GM23338 (cell line): ENCODE data around the gene GPN3.

Experiments
- CREB1 ChIP-seq: fragments of 250-450 bp; sonication (Bioruptor Pico); IDR thresholded peaks from 2 replicates; pipeline ENCODE4 v1.5.0; 2020; ENCODE audit warnings: low read depth, mild to moderate bottlenecking, moderate library complexity
- EZH2 ChIP-seq: fragments of 200-600 bp; sonication (generic); IDR thresholded peaks from one replicate; pipeline ENCODE4 v1.8.0; 2017; ENCODE audit warnings: antibody characterized with exemption, mild to moderate bottlenecking, low read depth; ENCODE audit not compliant: unreplicated experiment
- EZH2phosphoT487 ChIP-seq: fragments of 200-600 bp; sonication (generic); IDR thresholded peaks from one replicate; pipeline ENCODE4 v1.8.1; 2018; ENCODE audit warnings: antibody characterized with exemption; ENCODE audit not compliant: unreplicated experiment
- NANOG ChIP-seq: IDR thresholded peaks from 2 replicates; pipeline ENCODE4 v1.6.1; 2016; ENCODE audit warnings: antibody characterized with exemption, borderline replicate concordance
- POLR2AphosphoS5 ChIP-seq: IDR thresholded peaks from 2 replicates; pipeline ENCODE4 v1.6.1; 2016; ENCODE audit warnings: antibody characterized with exemption, low read depth
- REST ChIP-seq: IDR thresholded peaks from one replicate; pipeline ENCODE4 v1.6.1; 2018; ENCODE audit warnings: antibody characterized with exemption; ENCODE audit not compliant: unreplicated experiment
- STAT1 ChIP-seq: IDR thresholded peaks from one replicate; pipeline ENCODE4 v1.6.1; 2016; ENCODE audit warnings: antibody characterized with exemption; ENCODE audit not compliant: unreplicated experiment
- ZNF114 ChIP-seq: fragments of 250-450 bp; sonication (Bioruptor Pico); IDR thresholded peaks from 2 replicates; pipeline ENCODE4 v1.5.0; 2020; ENCODE audit warnings: mild to moderate bottlenecking, moderate library complexity
- ZNF331 ChIP-seq: fragments of 250-450 bp; sonication (Bioruptor Pico); IDR thresholded peaks from 2 replicates; pipeline ENCODE4 v1.5.0; 2020; ENCODE audit warnings: low read depth, mild to moderate bottlenecking, moderate library complexity
- TF ChIP-seq, protein P1 (sequence below), 2 experiments: fragments of 200-600 bp in 1 of 2; sonication (generic) in 1 of 2; conservative IDR thresholded peaks; 2 replicates each; pipeline versions ENCODE4 v1.5.1 to v1.6.1; 2016 to 2017; ENCODE audit warnings: antibody characterized with exemption in 2 of 2, low read depth in 2 of 2, mild to moderate bottlenecking in 2 of 2, moderate library complexity in 1 of 2

GRCh38 chr12:110421159-110421661 is 46.8 kb downstream of the GPN3 start:
- TF ChIP-seq, protein P1, sequence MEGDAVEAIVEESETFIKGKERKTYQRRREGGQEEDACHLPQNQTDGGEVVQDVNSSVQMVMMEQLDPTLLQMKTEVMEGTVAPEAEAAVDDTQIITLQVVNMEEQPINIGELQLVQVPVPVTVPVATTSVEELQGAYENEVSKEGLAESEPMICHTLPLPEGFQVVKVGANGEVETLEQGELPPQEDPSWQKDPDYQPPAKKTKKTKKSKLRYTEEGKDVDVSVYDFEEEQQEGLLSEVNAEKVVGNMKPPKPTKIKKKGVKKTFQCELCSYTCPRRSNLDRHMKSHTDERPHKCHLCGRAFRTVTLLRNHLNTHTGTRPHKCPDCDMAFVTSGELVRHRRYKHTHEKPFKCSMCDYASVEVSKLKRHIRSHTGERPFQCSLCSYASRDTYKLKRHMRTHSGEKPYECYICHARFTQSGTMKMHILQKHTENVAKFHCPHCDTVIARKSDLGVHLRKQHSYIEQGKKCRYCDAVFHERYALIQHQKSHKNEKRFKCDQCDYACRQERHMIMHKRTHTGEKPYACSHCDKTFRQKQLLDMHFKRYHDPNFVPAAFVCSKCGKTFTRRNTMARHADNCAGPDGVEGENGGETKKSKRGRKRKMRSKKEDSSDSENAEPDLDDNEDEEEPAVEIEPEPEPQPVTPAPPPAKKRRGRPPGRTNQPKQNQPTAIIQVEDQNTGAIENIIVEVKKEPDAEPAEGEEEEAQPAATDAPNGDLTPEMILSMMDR (conservative IDR thresholded peaks at IDR 0.05; ENCODE audit: low read depth in 2 of 2) = no peak
- TF ChIP-seq POLR2AphosphoS5 (no peak), EZH2 (no peak), EZH2phosphoT487 (no peak), REST (no peak), CREB1 (CRISPR knock-in tag) (no peak), ZNF114 (CRISPR knock-in tag) (no peak), ZNF331 (CRISPR knock-in tag) (no peak), NANOG (no peak), STAT1 (no peak)
